Measurements from ENCODE around the gene PNLIPRP3. TPM values are rescaled to one million over a fixed set of nuclear protein-coding genes. Genes with fewer than 3 reads are reported as not detected.
A peak's percentile ranks its signal among the peaks of the same experiment; 100 is the strongest.

PNLIPRP3 gene
- total RNA-seq, 6 experiments from 2014 or later: not detected

- no peaks in the 10 kb centered on the region for H3K36me3 ChIP-seq
- intact Hi-C loops (cut with DNase I): no loop called here
- no peaks in the 10 kb centered on the region for H3K27me3 ChIP-seq
- H3K27ac ChIP-seq: no peak overlapping the region
- DNase-seq (peak in 2 of 3 donors; percentile 35 to 55), ATAC-seq (peak; percentile 95 to 99 (median 98))
- no peaks in the 10 kb centered on the region for H3K9me3 ChIP-seq
- no peak for TF ChIP-seq POLR2A (IDR thresholded peaks at IDR 0.05)
- TF ChIP-seq, protein P1, sequence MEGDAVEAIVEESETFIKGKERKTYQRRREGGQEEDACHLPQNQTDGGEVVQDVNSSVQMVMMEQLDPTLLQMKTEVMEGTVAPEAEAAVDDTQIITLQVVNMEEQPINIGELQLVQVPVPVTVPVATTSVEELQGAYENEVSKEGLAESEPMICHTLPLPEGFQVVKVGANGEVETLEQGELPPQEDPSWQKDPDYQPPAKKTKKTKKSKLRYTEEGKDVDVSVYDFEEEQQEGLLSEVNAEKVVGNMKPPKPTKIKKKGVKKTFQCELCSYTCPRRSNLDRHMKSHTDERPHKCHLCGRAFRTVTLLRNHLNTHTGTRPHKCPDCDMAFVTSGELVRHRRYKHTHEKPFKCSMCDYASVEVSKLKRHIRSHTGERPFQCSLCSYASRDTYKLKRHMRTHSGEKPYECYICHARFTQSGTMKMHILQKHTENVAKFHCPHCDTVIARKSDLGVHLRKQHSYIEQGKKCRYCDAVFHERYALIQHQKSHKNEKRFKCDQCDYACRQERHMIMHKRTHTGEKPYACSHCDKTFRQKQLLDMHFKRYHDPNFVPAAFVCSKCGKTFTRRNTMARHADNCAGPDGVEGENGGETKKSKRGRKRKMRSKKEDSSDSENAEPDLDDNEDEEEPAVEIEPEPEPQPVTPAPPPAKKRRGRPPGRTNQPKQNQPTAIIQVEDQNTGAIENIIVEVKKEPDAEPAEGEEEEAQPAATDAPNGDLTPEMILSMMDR (IDR thresholded peaks at IDR 0.05): peak; percentile 43 to 72 (median 63)
- 54% methylated on average over 6 of the region's 6 CpGs for WGBS (ENCODE audit: insufficient coverage, low coverage, low lambda C conversion rate, missing lambda C conversion rate)
- no peak overlapping the region for H3K4me3 ChIP-seq
- H3K4me1 ChIP-seq: no peaks in the 10 kb centered on the region
These were observed 43.2 kb downstream of the PNLIPRP3 start for GRCh38 chr10:116470768-116471415.

- Histone ChIP-seq H3K27me3 (no peaks in the 10 kb centered on the region), H3K9me3 (no peaks in the 10 kb centered on the region), H3K36me3 (no peaks in the 10 kb centered on the region), H3K27ac (no peak overlapping the region), H3K4me3 (no peak overlapping the region), H3K4me1 (no peaks in the 10 kb centered on the region)
- DNase-seq: no peak
- intact Hi-C loops (cut with DNase I): no loop called here
- TF ChIP-seq, protein P1 (IDR thresholded peaks at IDR 0.05): no peak
- no peak for TF ChIP-seq POLR2A (IDR thresholded peaks at IDR 0.05)
- 12% methylated on average over 4 of the region's 4 CpGs for WGBS (ENCODE audit: insufficient coverage, low coverage, low lambda C conversion rate, missing lambda C conversion rate)
- no peak for ATAC-seq
These were observed 45.2 kb downstream of the PNLIPRP3 start for GRCh38 chr10:116472891-116473290.

- TF ChIP-seq POLR2A (IDR thresholded peaks at IDR 0.05): no peak
- TF ChIP-seq, protein P1 (IDR thresholded peaks at IDR 0.05): no peak
- WGBS (ENCODE audit: insufficient coverage, low coverage, low lambda C conversion rate, missing lambda C conversion rate): 54% methylated on average over 3 of the region's 4 CpGs
- Histone ChIP-seq H3K36me3 (no peaks in the 10 kb centered on the region), H3K9me3 (no peaks in the 10 kb centered on the region), H3K4me3 (no peak overlapping the region), H3K27me3 (no peaks in the 10 kb centered on the region), H3K27ac (no peak overlapping the region), H3K4me1 (no peaks in the 10 kb centered on the region)
- DNase-seq (no peak), ATAC-seq (no peak)
- intact Hi-C loops (cut with DNase I): no loop called here
These were observed 48.2 kb downstream of the PNLIPRP3 start for GRCh38 chr10:116475866-116476265.

- TF ChIP-seq, protein P1 (IDR thresholded peaks at IDR 0.05): no peak
- TF ChIP-seq POLR2A (IDR thresholded peaks at IDR 0.05): no peak
- no peak overlapping the region for H3K4me3 ChIP-seq
- no peaks in the 10 kb centered on the region for H3K36me3 ChIP-seq
- no peaks in the 10 kb centered on the region for H3K9me3 ChIP-seq
- no peak overlapping the region for H3K27ac ChIP-seq
- H3K27me3 ChIP-seq: no peaks in the 10 kb centered on the region
- no peak for DNase-seq
- no peaks in the 10 kb centered on the region for H3K4me1 ChIP-seq
- intact Hi-C loops (cut with DNase I): no loop called here
- 63% methylated on average over 4 of the region's 4 CpGs for WGBS (ENCODE audit: insufficient coverage, low coverage, low lambda C conversion rate, missing lambda C conversion rate)
- no peak for ATAC-seq
These were observed 48.8 kb downstream of the PNLIPRP3 start for GRCh38 chr10:116476461-116476860.
